Measurements from ENCODE around the gene DCUN1D1. TPM values are rescaled to one million over a fixed set of nuclear protein-coding genes. Genes with fewer than 3 reads are reported as not detected.

Gene DCUN1D1
- total RNA-seq, 2 donors from 2014 or later: 13.4 to 26.6 TPM

GRCh38 chr3:182948305-182948704, 32.0 kb downstream of the DCUN1D1 start:
- ATAC-seq (ENCODE audit: insufficient number of reproducible peaks, low FRiP score, low read depth) (no peak), DNase-seq (ENCODE audit: low spot score) (no peak)
- TF ChIP-seq, protein P1, sequence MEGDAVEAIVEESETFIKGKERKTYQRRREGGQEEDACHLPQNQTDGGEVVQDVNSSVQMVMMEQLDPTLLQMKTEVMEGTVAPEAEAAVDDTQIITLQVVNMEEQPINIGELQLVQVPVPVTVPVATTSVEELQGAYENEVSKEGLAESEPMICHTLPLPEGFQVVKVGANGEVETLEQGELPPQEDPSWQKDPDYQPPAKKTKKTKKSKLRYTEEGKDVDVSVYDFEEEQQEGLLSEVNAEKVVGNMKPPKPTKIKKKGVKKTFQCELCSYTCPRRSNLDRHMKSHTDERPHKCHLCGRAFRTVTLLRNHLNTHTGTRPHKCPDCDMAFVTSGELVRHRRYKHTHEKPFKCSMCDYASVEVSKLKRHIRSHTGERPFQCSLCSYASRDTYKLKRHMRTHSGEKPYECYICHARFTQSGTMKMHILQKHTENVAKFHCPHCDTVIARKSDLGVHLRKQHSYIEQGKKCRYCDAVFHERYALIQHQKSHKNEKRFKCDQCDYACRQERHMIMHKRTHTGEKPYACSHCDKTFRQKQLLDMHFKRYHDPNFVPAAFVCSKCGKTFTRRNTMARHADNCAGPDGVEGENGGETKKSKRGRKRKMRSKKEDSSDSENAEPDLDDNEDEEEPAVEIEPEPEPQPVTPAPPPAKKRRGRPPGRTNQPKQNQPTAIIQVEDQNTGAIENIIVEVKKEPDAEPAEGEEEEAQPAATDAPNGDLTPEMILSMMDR (IDR thresholded peaks at IDR 0.05): no peak
- Histone ChIP-seq H3K27ac (no peak overlapping the region), H3K36me3 (peaks cover 15% of the 10 kb centered on the region), H3K4me3 (no peak overlapping the region), H3K9me3 (no peaks in the 10 kb centered on the region), H3K4me1 (ENCODE audit: control insufficient read depth in 1 of 2, low read depth in 2 of 2) (no peaks in the 10 kb centered on the region), H3K27me3 (replicated peaks; ENCODE audit: insufficient read depth) (no peaks in the 10 kb centered on the region)

DNA sequence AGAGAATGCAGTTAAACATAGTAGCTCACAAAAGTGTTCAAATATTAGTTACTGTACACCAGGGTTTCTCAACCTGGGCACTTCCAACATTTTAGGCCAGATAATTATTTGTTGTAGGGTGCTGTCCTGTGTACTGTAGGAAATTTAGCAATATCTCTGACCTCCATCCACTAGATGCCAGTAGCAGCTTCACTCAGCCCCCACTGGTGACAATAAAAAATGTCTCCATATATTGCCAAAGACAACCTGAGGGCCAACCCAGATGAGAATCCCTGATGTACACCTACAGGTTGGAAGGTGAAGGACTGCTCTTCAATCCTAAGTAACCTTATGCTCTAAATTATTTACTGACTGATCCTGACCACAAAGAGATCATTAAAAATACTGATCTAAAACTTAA, 32.5 kb downstream of the DCUN1D1 start:
- no peaks in the 10 kb centered on the region for H3K4me1 ChIP-seq (ENCODE audit: control insufficient read depth in 1 of 2, low read depth in 2 of 2)
- no peaks in the 10 kb centered on the region for H3K27me3 ChIP-seq (replicated peaks; ENCODE audit: insufficient read depth)
- H3K36me3 ChIP-seq: peaks cover 15% of the 10 kb centered on the region
- TF ChIP-seq, protein P1 (IDR thresholded peaks at IDR 0.05): no peak
- no peaks in the 10 kb centered on the region for H3K9me3 ChIP-seq
- H3K4me3 ChIP-seq: no peak overlapping the region
- no peak overlapping the region for H3K27ac ChIP-seq
- ATAC-seq (ENCODE audit: insufficient number of reproducible peaks, low FRiP score, low read depth) (no peak), DNase-seq (ENCODE audit: low spot score) (no peak)

GRCh38 chr3:182941719-182942118, 38.6 kb downstream of the DCUN1D1 start:
- H3K4me3 ChIP-seq: no peak overlapping the region
- no peak for ATAC-seq (ENCODE audit: insufficient number of reproducible peaks, low FRiP score, low read depth)
- no peaks in the 10 kb centered on the region for H3K4me1 ChIP-seq (ENCODE audit: control insufficient read depth in 1 of 2, low read depth in 2 of 2)
- no peak overlapping the region for H3K27ac ChIP-seq
- TF ChIP-seq, protein P1 (IDR thresholded peaks at IDR 0.05): no peak
- no peaks in the 10 kb centered on the region for H3K27me3 ChIP-seq (replicated peaks; ENCODE audit: insufficient read depth)
- no peaks in the 10 kb centered on the region for H3K9me3 ChIP-seq
- H3K36me3 ChIP-seq: peaks cover 6% of the 10 kb centered on the region
- DNase-seq (ENCODE audit: low spot score): no peak

DNA sequence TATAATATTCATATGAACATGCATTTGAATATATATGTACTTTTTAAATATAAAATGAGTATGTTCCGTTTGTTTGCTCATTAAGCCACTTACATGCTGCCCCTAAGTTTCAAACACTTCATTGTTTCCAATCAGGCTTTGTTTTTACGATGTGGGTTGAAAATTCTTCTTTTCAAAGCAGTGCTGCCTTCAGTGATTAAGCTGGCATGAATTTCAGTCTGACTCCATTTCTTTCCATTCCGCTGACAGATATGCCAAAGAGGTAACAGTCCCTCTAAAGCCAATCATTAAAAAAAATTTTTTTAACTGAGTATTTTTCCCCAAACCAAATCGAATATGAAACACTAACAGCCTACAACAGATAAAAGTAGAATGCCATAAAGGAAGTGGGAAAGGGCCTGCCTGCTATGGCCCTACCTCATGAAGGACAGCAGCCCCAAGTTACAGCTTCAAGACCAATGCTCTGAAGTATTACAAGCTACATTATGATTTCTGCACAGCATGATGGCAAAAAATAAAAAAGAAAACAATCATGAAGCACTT, 40.0 kb downstream of the DCUN1D1 start:
- TF ChIP-seq, protein P1 (IDR thresholded peaks at IDR 0.05): no peak
- Histone ChIP-seq H3K27ac (no peak overlapping the region), H3K36me3 (no peaks in the 10 kb centered on the region), H3K4me1 (ENCODE audit: control insufficient read depth in 1 of 2, low read depth in 2 of 2) (no peaks in the 10 kb centered on the region), H3K4me3 (no peak overlapping the region), H3K27me3 (replicated peaks; ENCODE audit: insufficient read depth) (no peaks in the 10 kb centered on the region), H3K9me3 (no peaks in the 10 kb centered on the region)
- ATAC-seq (ENCODE audit: insufficient number of reproducible peaks, low FRiP score, low read depth) (no peak), DNase-seq (ENCODE audit: low spot score) (no peak)

GRCh38 chr3:182937293-182938051, 42.9 kb downstream of the DCUN1D1 start:
- TF ChIP-seq, protein P1 (IDR thresholded peaks at IDR 0.05): no peak
- Histone ChIP-seq H3K4me3 (no peak overlapping the region), H3K36me3 (no peaks in the 10 kb centered on the region), H3K27ac (no peak overlapping the region), H3K9me3 (peaks cover 5% of the 10 kb centered on the region), H3K4me1 (ENCODE audit: control insufficient read depth in 1 of 2, low read depth in 2 of 2) (no peaks in the 10 kb centered on the region), H3K27me3 (replicated peaks; ENCODE audit: insufficient read depth) (no peaks in the 10 kb centered on the region)
- ATAC-seq (ENCODE audit: insufficient number of reproducible peaks, low FRiP score, low read depth): no peak
- no peak for DNase-seq (ENCODE audit: low spot score)
